Naive thymus-derived CD8-positive, alpha-beta T cell (primary cell): ENCODE data around the gene CYTH3. TPM values are rescaled to one million over a fixed set of nuclear protein-coding genes. Genes with fewer than 3 reads are reported as not detected.

Source experiments
- ATAC-seq, 2 donors: fragments of 150-1000 bp; cut with Tn5 transposase in 1 of 2; sonication (Bioruptor Pico), chemical (Tn5 transposase) in 1 of 2; 1 replicate in 1 of 2; 2 replicates in 1 of 2; pipeline ENCODE4 v1.10.0; 2021; ENCODE audit warnings: mild to moderate bottlenecking in 2 of 2, moderate library complexity in 2 of 2
- POLR2A ChIA-PET: fragments of 350-600 bp; sonication (Branson Sonifier 250); formaldehyde crosslinking; loops from one replicate; lab custom pipeline; 2021; ENCODE audit warnings: antibody characterized with exemption; lab: Charles Lee
- DNase-seq, 10 donors: peaks; one replicate each; pipeline versions ENCODE4 v3.0.0 to v3.0.0-alpha.2; 2020 to 2022
- H3K27ac Mint-ChIP-seq, 10 donors: one replicate each; pipeline ENCODE4 v1.8.0; 2020 to 2022; ENCODE audit warnings: mild to moderate bottlenecking in 10 of 10, mixed read lengths in 10 of 10, moderate library complexity in 4 of 10, inconsistent platforms in 1 of 10
- H3K27me3 Mint-ChIP-seq, 5 donors: one replicate each; pipeline ENCODE4 v1.8.0; 2021 to 2022; ENCODE audit warnings: mixed read lengths in 5 of 5
- H3K36me3 Mint-ChIP-seq, 3 donors: one replicate each; pipeline ENCODE4 v1.8.0; 2020 to 2022; ENCODE audit warnings: mixed read lengths in 3 of 3, mild to moderate bottlenecking in 2 of 3, inconsistent platforms in 1 of 3
- H3K4me1 Mint-ChIP-seq, 4 donors: one replicate each; pipeline ENCODE4 v1.8.0; 2021 to 2022; ENCODE audit warnings: mixed read lengths in 4 of 4
- H3K4me3 Mint-ChIP-seq, 10 donors: one replicate each; pipeline ENCODE4 v1.8.0; 2020 to 2022; ENCODE audit warnings: mild to moderate bottlenecking in 10 of 10, mixed read lengths in 10 of 10, moderate library complexity in 6 of 10, inconsistent platforms in 1 of 10
- H3K9me3 Mint-ChIP-seq, 9 donors: one replicate each; pipeline ENCODE4 v1.8.0; 2020 to 2022; ENCODE audit warnings: mixed read lengths in 9 of 9, mild to moderate bottlenecking in 3 of 9, inconsistent platforms in 1 of 9, moderate library complexity in 1 of 9
- polyA plus RNA-seq, 3 donors: library from polyadenylated mRNA; unstranded; fragments of 300-500 nt; fragmentation: Illumina TruSeq; gene quantifications; one replicate each; pipeline ENCODE4 v1.2.3, GENCODE V29; 2021
- total RNA-seq, 8 experiments: library from RNA in 2 of 8; stranded (reverse) in 2 of 8; gene quantifications; one replicate each; pipeline ENCODE4 v1.2.3 and lab custom pipeline; 2021 to 2026

CYTH3 gene
- total and polyA plus RNA-seq, 5 experiments from 2014 or later = 0.77 to 8.6 (median 4.1) TPM

DNA sequence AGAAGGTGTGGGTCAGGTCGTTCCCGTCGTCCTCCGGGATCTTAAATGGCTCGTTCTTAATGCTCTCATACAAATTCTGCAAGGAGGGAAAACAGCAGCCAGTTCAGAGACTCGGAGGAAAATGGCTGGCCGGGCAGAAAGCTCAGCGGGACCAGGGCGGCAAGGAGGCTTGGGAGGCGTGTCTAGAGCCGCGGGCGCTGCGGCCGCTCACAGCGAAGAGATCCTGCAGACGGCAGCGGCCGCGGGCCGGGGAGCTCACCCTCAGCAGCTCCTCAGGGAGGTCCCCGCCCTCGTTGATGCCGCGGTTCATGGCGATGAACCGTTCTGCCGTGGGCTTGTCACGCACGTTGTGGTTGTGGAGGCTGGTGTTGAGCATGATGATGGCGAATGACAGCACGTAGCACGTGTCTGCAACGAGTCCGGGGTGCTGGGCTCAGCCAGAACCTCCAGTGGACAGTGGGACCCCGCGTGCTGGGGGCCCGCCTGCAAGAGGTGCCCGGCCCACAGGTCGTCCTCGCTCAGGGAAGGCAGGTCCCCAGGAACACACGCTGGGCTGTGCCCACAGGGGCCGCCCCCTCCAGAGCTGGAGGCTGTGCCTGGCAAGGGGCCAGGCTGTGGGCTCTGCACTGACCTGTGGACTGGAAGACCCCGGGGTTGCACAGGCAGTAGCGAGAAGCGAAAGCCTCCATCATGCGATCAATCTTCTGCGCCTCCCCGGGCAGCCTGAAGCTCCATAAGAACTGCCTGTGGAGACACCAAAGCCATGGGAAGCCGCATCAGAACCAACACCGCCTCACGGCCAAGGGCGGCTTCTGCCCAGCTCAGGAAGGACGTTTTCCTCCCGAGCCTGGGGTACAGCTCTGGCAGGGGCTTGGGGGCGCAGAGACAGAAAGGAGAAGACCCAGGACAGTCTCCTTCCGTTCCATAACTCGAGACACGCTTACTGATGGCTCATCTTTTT is 101.6 kb downstream of the CYTH3 start:
- DNase-seq (no peak), ATAC-seq (peak in 1 of 2 donors; percentile 42)
- peaks cover 0 to 5% (median 4%) of the 10 kb centered on the region in 3 donors for H3K36me3 Mint-ChIP-seq
- H3K9me3 Mint-ChIP-seq = no peaks in the 10 kb centered on the region
- no peaks in the 10 kb centered on the region for H3K27me3 Mint-ChIP-seq
- POLR2A ChIA-PET = no interaction called here
- peak overlapping the region in 1 of 10 donors; percentile 40 for H3K27ac Mint-ChIP-seq
- H3K4me1 Mint-ChIP-seq = peaks cover 0 to 3% (median 0%) of the 10 kb centered on the region in 4 donors
- peak overlapping the region in 3 of 10 donors; percentile 30 to 48 (median 34) for H3K4me3 Mint-ChIP-seq

- POLR2A ChIA-PET = no interaction called here
- no peak for DNase-seq
- no peak for ATAC-seq
- Mint-ChIP-seq H3K4me1 (peaks cover 0 to 3% (median 0%) of the 10 kb centered on the region in 4 donors), H3K27me3 (no peaks in the 10 kb centered on the region), H3K9me3 (no peaks in the 10 kb centered on the region), H3K36me3 (peaks cover 0 to 5% (median 4%) of the 10 kb centered on the region in 3 donors), H3K27ac (peak overlapping the region in 1 of 10 donors; percentile 29), H3K4me3 (peak overlapping the region in 2 of 10 donors; percentile 34 to 64)
These were observed 102.5 kb downstream of the CYTH3 start for GRCh38 chr7:6169805-6170520.

DNA sequence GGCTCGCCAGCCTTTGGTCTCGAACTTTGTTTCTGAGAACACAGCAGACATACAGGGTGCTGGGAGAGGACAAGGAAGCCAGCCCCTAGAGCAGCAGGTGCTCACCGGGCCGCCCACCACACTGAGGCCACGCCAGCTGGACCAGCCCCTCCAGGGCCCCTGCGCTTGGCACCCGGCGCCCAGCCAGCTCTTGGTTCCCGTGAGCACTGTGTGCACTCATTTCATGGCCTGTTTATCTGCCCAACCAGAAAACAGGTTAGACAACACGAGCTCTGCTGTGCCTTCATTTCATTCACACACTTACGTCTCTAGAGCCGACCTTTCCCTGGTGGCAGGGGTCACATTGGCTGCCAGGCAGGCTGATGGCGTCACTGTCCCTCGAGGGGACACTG is 104.0 kb downstream of the CYTH3 start:
- Mint-ChIP-seq H3K27me3 (no peaks in the 10 kb centered on the region), H3K4me3 (no peak overlapping the region), H3K4me1 (peaks cover 0 to 3% (median 0%) of the 10 kb centered on the region in 4 donors), H3K9me3 (no peaks in the 10 kb centered on the region), H3K36me3 (peaks cover 0 to 5% (median 4%) of the 10 kb centered on the region in 3 donors), H3K27ac (peak overlapping the region in 1 of 10 donors; percentile 51)
- ATAC-seq = no peak
- POLR2A ChIA-PET = no interaction called here
- no peak for DNase-seq

GRCh38 chr7:6167587-6168476 is 104.6 kb downstream of the CYTH3 start:
- Mint-ChIP-seq H3K4me1 (peaks cover 0 to 4% (median 0%) of the 10 kb centered on the region in 4 donors), H3K4me3 (no peak overlapping the region), H3K27me3 (no peaks in the 10 kb centered on the region), H3K27ac (peak overlapping the region in 2 of 10 donors; percentile 6 to 51), H3K36me3 (peaks cover 0 to 8% (median 4%) of the 10 kb centered on the region in 3 donors), H3K9me3 (no peaks in the 10 kb centered on the region)
- DNase-seq = no peak
- ATAC-seq = no peak
- POLR2A ChIA-PET = no interaction called here

GRCh38 chr7:6167004-6167551 is 105.3 kb downstream of the CYTH3 start:
- H3K4me1 Mint-ChIP-seq = peaks cover 0 to 4% (median 0%) of the 10 kb centered on the region in 4 donors
- H3K27ac Mint-ChIP-seq = no peak overlapping the region
- H3K4me3 Mint-ChIP-seq = no peak overlapping the region
- POLR2A ChIA-PET = no interaction called here
- no peaks in the 10 kb centered on the region for H3K9me3 Mint-ChIP-seq
- ATAC-seq (no peak), DNase-seq (no peak)
- H3K36me3 Mint-ChIP-seq = peaks cover 0 to 9% (median 4%) of the 10 kb centered on the region in 3 donors
- H3K27me3 Mint-ChIP-seq = no peaks in the 10 kb centered on the region

DNA sequence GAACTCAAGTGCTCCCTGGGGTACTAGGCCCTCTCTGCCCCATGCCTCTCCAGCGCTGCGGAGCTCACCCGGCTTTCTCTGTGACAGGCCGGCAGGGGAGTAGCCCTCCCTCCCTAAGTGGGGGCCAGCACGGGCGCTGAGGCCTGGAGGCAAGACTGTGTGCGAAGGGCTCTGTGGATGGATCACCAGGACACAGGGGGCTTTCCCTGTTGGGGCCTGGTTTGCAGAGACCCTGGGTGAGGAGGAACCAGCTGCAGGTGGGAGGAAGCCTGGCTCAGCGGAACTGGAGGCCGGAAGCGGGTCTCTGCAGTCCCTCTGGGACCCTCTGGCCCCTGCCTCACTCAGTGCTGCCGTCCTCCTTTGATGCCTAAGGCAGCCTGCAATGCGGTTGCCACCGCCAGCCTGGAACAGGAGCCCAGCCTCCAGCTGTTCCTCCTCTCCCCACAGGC is 106.0 kb downstream of the CYTH3 start:
- H3K4me1 Mint-ChIP-seq = peaks cover 0 to 2% (median 0%) of the 10 kb centered on the region in 4 donors
- POLR2A ChIA-PET = no interaction called here
- no peaks in the 10 kb centered on the region for H3K27me3 Mint-ChIP-seq
- peaks cover 0 to 11% (median 4%) of the 10 kb centered on the region in 3 donors for H3K36me3 Mint-ChIP-seq
- no peaks in the 10 kb centered on the region for H3K9me3 Mint-ChIP-seq
- no peak overlapping the region for H3K4me3 Mint-ChIP-seq
- ATAC-seq = no peak
- DNase-seq = no peak
- H3K27ac Mint-ChIP-seq = no peak overlapping the region

DNA sequence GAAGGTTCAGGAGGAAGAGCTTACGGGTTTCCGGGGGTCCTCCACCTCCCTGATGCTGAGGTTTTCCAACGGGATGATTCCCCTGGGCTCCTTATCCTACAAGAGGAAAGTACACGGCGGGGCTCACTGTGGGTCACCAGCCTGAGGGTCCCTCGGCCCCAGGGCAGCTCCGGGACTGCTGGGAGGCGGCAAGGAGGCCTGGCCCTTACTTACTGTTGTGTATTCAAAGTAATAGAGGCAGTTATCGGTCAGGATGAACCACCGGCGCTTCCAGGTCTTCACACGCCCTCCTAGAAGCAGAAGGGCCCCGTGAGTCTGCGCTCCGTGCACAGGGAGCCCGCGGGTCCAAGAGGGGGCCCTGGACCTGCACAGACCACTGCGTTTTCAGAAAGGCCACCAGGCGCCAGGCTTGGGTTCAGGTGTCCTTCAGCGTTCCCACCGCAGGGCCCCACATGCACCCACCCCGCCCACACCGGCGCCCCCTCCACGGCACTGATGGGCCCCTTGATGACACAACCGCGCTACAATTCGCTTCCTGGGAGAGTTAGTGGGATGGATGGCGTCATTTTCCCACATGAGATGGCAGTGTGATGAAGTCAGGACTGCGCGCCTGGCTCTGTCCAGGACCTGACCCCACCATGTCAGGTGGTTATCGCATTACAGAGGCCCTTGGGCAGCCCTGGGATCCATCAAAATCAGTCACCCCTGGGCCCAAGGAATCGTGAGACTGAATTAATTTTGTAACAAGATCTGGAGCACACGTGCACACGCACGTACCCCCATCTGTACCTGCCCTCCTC is 106.7 kb downstream of the CYTH3 start:
- ATAC-seq = no peak
- POLR2A ChIA-PET = no interaction called here
- peaks cover 0 to 2% (median 0%) of the 10 kb centered on the region in 4 donors for H3K4me1 Mint-ChIP-seq
- peaks cover 0 to 18% (median 4%) of the 10 kb centered on the region in 3 donors for H3K36me3 Mint-ChIP-seq
- no peak overlapping the region for H3K4me3 Mint-ChIP-seq
- H3K9me3 Mint-ChIP-seq = no peaks in the 10 kb centered on the region
- no peak for DNase-seq
- H3K27me3 Mint-ChIP-seq = no peaks in the 10 kb centered on the region
- H3K27ac Mint-ChIP-seq = peak overlapping the region in 2 of 10 donors; percentile 9 to 45

DNA sequence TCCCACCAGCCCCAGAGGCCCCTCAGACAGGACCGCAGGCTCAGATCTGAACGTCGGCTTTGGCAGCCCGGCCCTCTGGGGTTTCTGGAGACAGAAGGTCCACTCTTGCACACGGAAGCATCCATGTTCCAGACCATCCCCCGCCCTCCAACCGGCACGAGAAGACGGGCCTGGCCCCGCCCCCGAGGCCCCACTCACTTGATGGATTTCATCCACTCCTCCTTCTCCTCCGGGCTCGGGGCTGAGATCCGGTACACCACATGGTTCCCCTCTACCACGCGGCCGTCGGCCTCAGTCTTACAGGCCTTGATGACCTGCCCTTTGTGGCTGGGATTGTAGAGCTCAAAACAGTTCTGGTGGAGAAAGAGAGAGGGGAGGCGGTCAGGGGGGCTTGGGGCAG is 107.3 kb downstream of the CYTH3 start:
- Mint-ChIP-seq H3K4me3 (no peak overlapping the region), H3K27me3 (no peaks in the 10 kb centered on the region), H3K4me1 (peaks cover 0 to 2% (median 0%) of the 10 kb centered on the region in 4 donors), H3K9me3 (no peaks in the 10 kb centered on the region), H3K27ac (peak overlapping the region in 3 of 10 donors; percentile 9 to 45 (median 34)), H3K36me3 (peaks cover 0 to 25% (median 4%) of the 10 kb centered on the region in 3 donors)
- POLR2A ChIA-PET = no interaction called here
- DNase-seq (no peak), ATAC-seq (no peak)

DNA sequence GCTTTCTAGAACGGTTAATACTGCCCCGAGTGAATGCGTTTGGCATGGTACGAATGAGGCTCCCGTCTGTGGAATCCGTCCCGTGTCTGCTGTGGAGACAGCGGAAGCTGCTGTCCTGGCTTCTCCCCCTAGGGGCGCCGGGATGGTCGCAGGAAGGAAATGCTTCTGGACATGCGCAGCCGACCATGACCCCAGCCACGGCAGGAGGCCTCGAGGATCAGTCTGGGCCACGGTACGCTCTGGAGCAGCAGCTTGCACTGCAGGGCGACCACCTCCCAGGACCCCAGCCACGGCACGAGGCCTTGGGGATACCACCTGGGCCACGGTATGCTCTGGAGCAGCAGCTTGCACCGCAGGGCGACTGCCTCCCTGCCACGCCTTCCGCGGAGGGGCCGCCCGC is 107.9 kb downstream of the CYTH3 start:
- ATAC-seq (no peak), DNase-seq (no peak)
- Mint-ChIP-seq H3K36me3 (peaks cover 0 to 31% (median 0%) of the 10 kb centered on the region in 3 donors), H3K27ac (peak overlapping the region in 1 of 10 donors; percentile 45), H3K27me3 (no peaks in the 10 kb centered on the region), H3K9me3 (no peaks in the 10 kb centered on the region), H3K4me3 (no peak overlapping the region), H3K4me1 (peaks cover 0 to 2% (median 0%) of the 10 kb centered on the region in 4 donors)
- POLR2A ChIA-PET = no interaction called here

- no peaks in the 10 kb centered on the region for H3K27me3 Mint-ChIP-seq
- no peak for ATAC-seq
- POLR2A ChIA-PET = no interaction called here
- no peaks in the 10 kb centered on the region for H3K9me3 Mint-ChIP-seq
- no peak overlapping the region for H3K4me3 Mint-ChIP-seq
- H3K27ac Mint-ChIP-seq = peak overlapping the region in 1 of 10 donors; percentile 78
- no peak for DNase-seq
- H3K4me1 Mint-ChIP-seq = peaks cover 0 to 2% (median 0%) of the 10 kb centered on the region in 4 donors
- H3K36me3 Mint-ChIP-seq = peaks cover 0 to 34% (median 0%) of the 10 kb centered on the region in 3 donors
These were observed 108.4 kb downstream of the CYTH3 start for GRCh38 chr7:6164010-6164409.

DNA sequence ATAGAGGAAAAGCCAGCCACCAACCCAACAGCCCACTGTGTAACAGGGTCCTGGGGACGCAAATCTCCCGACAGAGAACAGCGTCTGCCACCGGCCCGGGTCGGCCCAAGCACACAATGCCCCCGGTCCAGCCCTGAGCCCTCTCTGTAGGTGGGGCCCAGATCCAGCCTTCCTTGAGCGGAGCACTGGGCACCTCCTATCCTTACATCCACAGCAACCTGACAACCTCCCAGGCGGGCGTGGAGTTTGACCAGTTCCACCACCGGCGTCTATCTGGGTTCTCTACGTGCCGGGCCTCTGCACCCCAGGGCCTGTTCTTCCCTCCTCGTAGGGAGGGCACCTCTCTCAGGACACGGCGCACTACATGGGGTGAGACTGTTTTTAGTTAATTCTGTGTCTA is 109.0 kb downstream of the CYTH3 start:
- no peak overlapping the region for H3K4me3 Mint-ChIP-seq
- DNase-seq (no peak), ATAC-seq (no peak)
- no peaks in the 10 kb centered on the region for H3K9me3 Mint-ChIP-seq
- POLR2A ChIA-PET = no interaction called here
- no peaks in the 10 kb centered on the region for H3K27me3 Mint-ChIP-seq
- peak overlapping the region in 2 of 10 donors; percentile 65 to 70 for H3K27ac Mint-ChIP-seq
- peaks cover 0 to 2% (median 0%) of the 10 kb centered on the region in 4 donors for H3K4me1 Mint-ChIP-seq
- H3K36me3 Mint-ChIP-seq = peaks cover 0 to 40% (median 0%) of the 10 kb centered on the region in 3 donors
